Astrocyte (in vitro differentiated cells and primary cell): ENCODE results near the gene TMEM119.

Experiments used
- EZH2 ChIP-seq: IDR thresholded peaks from 2 replicates; pipeline ENCODE4 v1.6.1; 2012; ENCODE audit warnings: mild to moderate bottlenecking, low read length, inconsistent platforms; ENCODE audit not compliant: insufficient read depth
- TF ChIP-seq, protein P1 (sequence below): IDR thresholded peaks from 2 replicates; pipeline ENCODE4 v1.5.1; 2011; ENCODE audit warnings: low read depth, mild to moderate bottlenecking, inconsistent platforms, low read length, moderate library complexity; ENCODE audit not compliant: insufficient read depth

DNA sequence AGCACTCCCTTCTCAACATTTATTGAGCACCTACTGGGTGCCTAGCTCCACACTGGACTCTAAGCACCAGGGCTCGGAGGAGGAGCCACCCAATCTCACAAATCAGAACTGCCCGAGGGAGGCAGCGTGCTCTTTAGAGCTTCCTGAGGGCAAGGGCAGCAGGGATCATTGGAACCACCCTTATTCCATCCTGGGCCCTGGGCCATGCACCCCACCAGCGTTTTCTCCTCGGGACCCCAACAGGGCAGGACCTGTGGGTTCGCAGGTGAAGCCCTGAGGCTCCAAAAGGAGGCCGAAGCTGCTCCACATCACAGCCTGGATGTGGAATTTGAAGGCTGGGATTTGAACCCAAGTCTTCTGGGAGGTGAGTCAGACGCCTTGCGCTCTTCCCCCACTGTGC lies 15.4 kb downstream of the TMEM119 start:
- TF ChIP-seq, protein P1, sequence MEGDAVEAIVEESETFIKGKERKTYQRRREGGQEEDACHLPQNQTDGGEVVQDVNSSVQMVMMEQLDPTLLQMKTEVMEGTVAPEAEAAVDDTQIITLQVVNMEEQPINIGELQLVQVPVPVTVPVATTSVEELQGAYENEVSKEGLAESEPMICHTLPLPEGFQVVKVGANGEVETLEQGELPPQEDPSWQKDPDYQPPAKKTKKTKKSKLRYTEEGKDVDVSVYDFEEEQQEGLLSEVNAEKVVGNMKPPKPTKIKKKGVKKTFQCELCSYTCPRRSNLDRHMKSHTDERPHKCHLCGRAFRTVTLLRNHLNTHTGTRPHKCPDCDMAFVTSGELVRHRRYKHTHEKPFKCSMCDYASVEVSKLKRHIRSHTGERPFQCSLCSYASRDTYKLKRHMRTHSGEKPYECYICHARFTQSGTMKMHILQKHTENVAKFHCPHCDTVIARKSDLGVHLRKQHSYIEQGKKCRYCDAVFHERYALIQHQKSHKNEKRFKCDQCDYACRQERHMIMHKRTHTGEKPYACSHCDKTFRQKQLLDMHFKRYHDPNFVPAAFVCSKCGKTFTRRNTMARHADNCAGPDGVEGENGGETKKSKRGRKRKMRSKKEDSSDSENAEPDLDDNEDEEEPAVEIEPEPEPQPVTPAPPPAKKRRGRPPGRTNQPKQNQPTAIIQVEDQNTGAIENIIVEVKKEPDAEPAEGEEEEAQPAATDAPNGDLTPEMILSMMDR: no peak
- TF ChIP-seq EZH2: no peak
